A549 (cell line): Measurements from ENCODE around the gene PDE4D.

Source experiments
- RCOR1 ChIP-seq: fragments of 150-350 bp; IDR thresholded peaks from 2 replicates; pipeline ENCODE4 v1.6.1; 2014; ENCODE audit warnings: antibody characterized with exemption, low read length, low read depth
- SMC3 ChIP-seq: fragments of >200 bp; sonication (Bioruptor Twin); formaldehyde crosslinking; IDR thresholded peaks from 3 replicates; pipeline ENCODE4 v1.6.1; 2018; ENCODE audit warnings: inconsistent platforms
- TF ChIP-seq, protein P1 (sequence below): fragments of >200 bp; sonication (Bioruptor Twin); formaldehyde crosslinking; IDR thresholded peaks from 3 replicates; pipeline ENCODE4 v1.5.1; 2016

DNA sequence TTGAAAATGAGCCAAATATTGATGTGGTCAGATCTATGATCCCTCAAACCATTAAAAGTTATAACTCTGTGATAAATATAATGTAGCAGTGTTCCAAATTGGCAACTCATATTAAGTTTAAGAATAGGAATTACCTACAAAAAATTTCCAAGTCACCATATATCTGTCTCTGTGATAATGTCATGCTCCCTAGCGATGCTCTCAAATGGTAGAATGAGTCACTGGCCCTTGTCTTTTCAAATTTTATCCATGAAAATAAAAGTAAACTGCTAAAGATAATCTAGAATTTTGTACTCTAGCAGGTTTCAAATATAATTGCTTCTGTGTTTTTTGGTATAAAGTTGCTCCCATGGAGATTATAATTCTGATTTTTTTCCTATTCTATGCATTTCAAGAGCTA, 277.1 kb downstream of the PDE4D start:
- TF ChIP-seq RCOR1 (no peak), SMC3 (no peak)
- TF ChIP-seq, protein P1, sequence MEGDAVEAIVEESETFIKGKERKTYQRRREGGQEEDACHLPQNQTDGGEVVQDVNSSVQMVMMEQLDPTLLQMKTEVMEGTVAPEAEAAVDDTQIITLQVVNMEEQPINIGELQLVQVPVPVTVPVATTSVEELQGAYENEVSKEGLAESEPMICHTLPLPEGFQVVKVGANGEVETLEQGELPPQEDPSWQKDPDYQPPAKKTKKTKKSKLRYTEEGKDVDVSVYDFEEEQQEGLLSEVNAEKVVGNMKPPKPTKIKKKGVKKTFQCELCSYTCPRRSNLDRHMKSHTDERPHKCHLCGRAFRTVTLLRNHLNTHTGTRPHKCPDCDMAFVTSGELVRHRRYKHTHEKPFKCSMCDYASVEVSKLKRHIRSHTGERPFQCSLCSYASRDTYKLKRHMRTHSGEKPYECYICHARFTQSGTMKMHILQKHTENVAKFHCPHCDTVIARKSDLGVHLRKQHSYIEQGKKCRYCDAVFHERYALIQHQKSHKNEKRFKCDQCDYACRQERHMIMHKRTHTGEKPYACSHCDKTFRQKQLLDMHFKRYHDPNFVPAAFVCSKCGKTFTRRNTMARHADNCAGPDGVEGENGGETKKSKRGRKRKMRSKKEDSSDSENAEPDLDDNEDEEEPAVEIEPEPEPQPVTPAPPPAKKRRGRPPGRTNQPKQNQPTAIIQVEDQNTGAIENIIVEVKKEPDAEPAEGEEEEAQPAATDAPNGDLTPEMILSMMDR, result no peak
